Fibroblast of lung (primary cell): ENCODE measurements around the gene DNAJC9.

Experiments
- EZH2 ChIP-seq: IDR thresholded peaks from 2 replicates; pipeline ENCODE4 v1.5.1; 2012; ENCODE audit warnings: low read length, control low read depth, mild to moderate bottlenecking; ENCODE audit errors: missing control alignments
- TF ChIP-seq, protein P1 (sequence below), 2 donors: IDR thresholded peaks in 1 of 2; conservative IDR thresholded peaks in 1 of 2; 1 replicate in 1 of 2; 2 replicates in 1 of 2; pipeline ENCODE4 v1.5.1; 2011 to 2012; ENCODE audit warnings: low read length in 2 of 2, control low read depth in 1 of 2, inconsistent platforms in 1 of 2, low read depth in 1 of 2, mild to moderate bottlenecking in 1 of 2

DNA sequence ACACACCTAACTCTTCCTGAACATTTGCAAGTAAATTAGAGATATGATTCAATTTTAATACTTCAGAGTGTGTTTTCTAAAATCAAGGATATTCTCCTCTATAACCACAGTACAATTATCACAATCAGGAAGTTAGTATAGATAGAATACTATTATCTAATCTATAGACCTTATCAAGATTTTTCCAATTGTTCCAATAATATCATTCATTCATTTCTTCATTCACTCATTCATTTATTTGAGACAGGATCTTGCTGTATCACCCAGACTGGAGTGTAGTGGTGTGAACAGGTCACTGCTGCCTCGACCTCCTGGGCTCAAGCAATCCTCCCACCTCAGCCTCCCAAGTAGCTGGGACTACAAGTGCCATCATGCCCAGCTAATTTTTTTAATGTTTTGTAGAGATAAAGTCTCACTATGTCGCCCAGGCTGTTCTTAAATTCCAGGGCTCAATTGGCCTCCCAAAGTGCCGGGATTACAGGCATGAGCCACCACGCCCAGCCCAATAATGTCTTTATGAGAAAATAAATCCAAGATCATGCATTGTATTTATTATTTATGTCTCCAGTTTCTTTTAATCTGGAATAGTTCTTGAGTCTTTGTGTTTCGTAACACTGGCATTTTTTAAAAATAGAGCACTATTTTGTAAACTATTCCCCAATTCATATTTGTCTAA lies 16.0 kb upstream of the DNAJC9 start:
- no peak for TF ChIP-seq EZH2
- TF ChIP-seq, protein P1, sequence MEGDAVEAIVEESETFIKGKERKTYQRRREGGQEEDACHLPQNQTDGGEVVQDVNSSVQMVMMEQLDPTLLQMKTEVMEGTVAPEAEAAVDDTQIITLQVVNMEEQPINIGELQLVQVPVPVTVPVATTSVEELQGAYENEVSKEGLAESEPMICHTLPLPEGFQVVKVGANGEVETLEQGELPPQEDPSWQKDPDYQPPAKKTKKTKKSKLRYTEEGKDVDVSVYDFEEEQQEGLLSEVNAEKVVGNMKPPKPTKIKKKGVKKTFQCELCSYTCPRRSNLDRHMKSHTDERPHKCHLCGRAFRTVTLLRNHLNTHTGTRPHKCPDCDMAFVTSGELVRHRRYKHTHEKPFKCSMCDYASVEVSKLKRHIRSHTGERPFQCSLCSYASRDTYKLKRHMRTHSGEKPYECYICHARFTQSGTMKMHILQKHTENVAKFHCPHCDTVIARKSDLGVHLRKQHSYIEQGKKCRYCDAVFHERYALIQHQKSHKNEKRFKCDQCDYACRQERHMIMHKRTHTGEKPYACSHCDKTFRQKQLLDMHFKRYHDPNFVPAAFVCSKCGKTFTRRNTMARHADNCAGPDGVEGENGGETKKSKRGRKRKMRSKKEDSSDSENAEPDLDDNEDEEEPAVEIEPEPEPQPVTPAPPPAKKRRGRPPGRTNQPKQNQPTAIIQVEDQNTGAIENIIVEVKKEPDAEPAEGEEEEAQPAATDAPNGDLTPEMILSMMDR (conservative IDR thresholded peaks at IDR 0.05 in 1 of 2, IDR thresholded peaks at IDR 0.05 in 1 of 2; ENCODE audit: low read depth in 1 of 2, low read length in 2 of 2) = no peak
